Parathyroid adenoma (tissue), 2 donors: ENCODE data around the gene ERCC6.

Experiments
- H2AFZ ChIP-seq: fragments of 300-600 bp; sonication (generic); one replicate; pipeline ENCODE4 v1.7.0; 2017; ENCODE audit warnings: antibody characterized with exemption, mild to moderate bottlenecking
- H3K27ac ChIP-seq: fragments of 300-600 bp; sonication (generic); one replicate; pipeline ENCODE4 v1.7.0; 2017
- H3K27me3 ChIP-seq: fragments of 300-600 bp; sonication (generic); one replicate; pipeline ENCODE4 v1.7.0; 2017; ENCODE audit warnings: low read length; ENCODE audit not compliant: control insufficient read depth, insufficient read depth
- H3K36me3 ChIP-seq: fragments of 300-600 bp; sonication (generic); one replicate; pipeline ENCODE4 v1.7.0; 2017; ENCODE audit warnings: low read length; ENCODE audit not compliant: control insufficient read depth, insufficient read depth
- H3K4me1 ChIP-seq: fragments of 300-600 bp; sonication (generic); one replicate; pipeline ENCODE4 v1.7.0; 2017; ENCODE audit warnings: control low read depth
- H3K4me2 ChIP-seq: fragments of 300-600 bp; sonication (generic); one replicate; pipeline ENCODE4 v1.7.0; 2017; ENCODE audit warnings: low read length
- H3K4me3 ChIP-seq: fragments of 300-600 bp; sonication (generic); one replicate; pipeline ENCODE4 v1.7.0; 2017; ENCODE audit warnings: low read depth, low read length
- H3K79me2 ChIP-seq: fragments of 300-600 bp; sonication (generic); one replicate; pipeline ENCODE4 v1.7.0; 2017; ENCODE audit warnings: control low read depth
- H3K9ac ChIP-seq: fragments of 300-600 bp; sonication (generic); one replicate; pipeline ENCODE4 v1.7.0; 2017; ENCODE audit warnings: mild to moderate bottlenecking
- H3K9me3 ChIP-seq: fragments of 300-600 bp; sonication (generic); one replicate; pipeline ENCODE4 v1.7.0; 2017; ENCODE audit warnings: low read length; ENCODE audit not compliant: control insufficient read depth
- CTCF ChIP-seq: fragments of 300-600 bp; sonication (generic); IDR thresholded peaks from one replicate; pipeline ENCODE4 v1.7.0; 2017; ENCODE audit warnings: antibody characterized with exemption, mild to moderate bottlenecking
- donor health status: primary hyperparathyroidism.

The ERCC6 gene

DNA sequence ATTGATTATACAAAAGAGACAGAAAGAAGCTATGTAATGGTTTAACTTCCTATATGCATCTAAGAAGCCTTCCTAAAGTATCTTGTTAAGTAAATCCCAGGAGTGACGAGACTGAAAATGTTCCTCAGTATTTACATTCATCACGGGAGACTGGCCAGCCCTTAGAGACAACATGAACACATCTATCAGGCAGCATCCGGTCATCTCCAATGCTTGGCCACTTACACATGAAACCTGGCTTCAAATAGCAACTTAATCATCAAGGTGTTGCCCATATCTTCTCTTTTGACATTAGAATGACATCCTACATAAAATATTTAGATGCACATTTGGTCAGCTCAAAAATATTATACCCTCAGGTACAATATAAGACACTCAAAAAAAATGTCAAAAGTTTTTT, 33.8 kb downstream of the ERCC6 start:
- no peak overlapping the region for H3K4me3 ChIP-seq
- peaks cover 6% of the 10 kb centered on the region for H3K79me2 ChIP-seq
- no peaks in the 10 kb centered on the region for H3K4me1 ChIP-seq
- TF ChIP-seq CTCF: no peak
- H3K9me3 ChIP-seq: no peaks in the 10 kb centered on the region
- H3K36me3 ChIP-seq: no peaks in the 10 kb centered on the region
- H3K4me2 ChIP-seq: no peak overlapping the region
- H3K27me3 ChIP-seq: no peaks in the 10 kb centered on the region
- H3K9ac ChIP-seq: no peak overlapping the region
- no peak overlapping the region for H2AFZ ChIP-seq
- H3K27ac ChIP-seq: no peak overlapping the region

DNA sequence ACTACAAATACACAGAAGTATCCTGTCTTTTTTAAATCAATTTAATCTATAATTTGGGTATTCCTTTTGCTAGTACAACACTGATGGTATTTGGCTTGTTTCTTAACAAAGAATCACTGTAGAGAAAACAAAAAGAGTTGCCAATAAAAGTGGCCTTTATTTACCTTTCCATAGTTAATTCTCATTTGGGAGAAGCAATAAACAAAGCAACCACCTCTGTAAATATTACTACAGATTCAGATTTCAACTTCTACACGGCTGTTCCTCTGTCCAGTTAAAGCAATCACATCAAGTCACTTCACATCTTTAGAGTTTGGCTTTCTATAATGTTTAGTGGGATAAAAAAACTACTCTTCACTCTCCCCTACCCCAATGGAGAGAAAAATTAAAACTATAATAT, 34.4 kb downstream of the ERCC6 start:
- Histone ChIP-seq H3K36me3 (no peaks in the 10 kb centered on the region), H2AFZ (no peak overlapping the region), H3K27ac (no peak overlapping the region), H3K79me2 (peaks cover 6% of the 10 kb centered on the region), H3K9ac (no peak overlapping the region), H3K27me3 (no peaks in the 10 kb centered on the region), H3K4me3 (no peak overlapping the region), H3K4me2 (no peak overlapping the region), H3K4me1 (no peaks in the 10 kb centered on the region), H3K9me3 (no peaks in the 10 kb centered on the region)
- TF ChIP-seq CTCF: no peak

- no peak overlapping the region for H3K4me2 ChIP-seq
- no peak overlapping the region for H3K27ac ChIP-seq
- H3K4me3 ChIP-seq: no peak overlapping the region
- peaks cover 9% of the 10 kb centered on the region for H3K79me2 ChIP-seq
- H3K4me1 ChIP-seq: no peaks in the 10 kb centered on the region
- no peaks in the 10 kb centered on the region for H3K9me3 ChIP-seq
- H3K36me3 ChIP-seq: no peaks in the 10 kb centered on the region
- TF ChIP-seq CTCF: no peak
- no peak overlapping the region for H2AFZ ChIP-seq
- H3K9ac ChIP-seq: no peak overlapping the region
- H3K27me3 ChIP-seq: no peaks in the 10 kb centered on the region
Observed at GRCh38 chr10:49502358-49502757, 36.6 kb downstream of the ERCC6 start.

DNA sequence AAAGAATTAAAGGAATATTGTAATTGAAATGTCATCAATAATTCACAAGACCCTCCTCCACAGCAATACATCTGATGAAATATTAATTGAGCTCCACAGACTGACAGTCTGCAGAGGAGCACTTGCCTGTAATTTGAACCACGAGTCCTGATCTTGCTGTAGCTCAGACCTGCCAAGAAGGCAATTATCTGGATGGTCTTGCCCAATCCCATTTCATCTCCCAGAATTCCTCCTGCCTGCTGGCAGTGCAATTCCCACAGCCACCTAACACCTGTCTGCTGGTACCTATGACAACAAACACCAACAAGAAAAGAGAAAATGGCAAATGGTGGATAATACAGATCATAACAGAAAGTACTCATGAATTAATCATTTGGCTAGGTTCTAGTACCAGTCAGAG, 38.5 kb downstream of the ERCC6 start:
- Histone ChIP-seq H3K4me3 (no peak overlapping the region), H3K4me1 (no peaks in the 10 kb centered on the region), H3K9ac (no peak overlapping the region), H3K36me3 (no peaks in the 10 kb centered on the region), H3K79me2 (peaks cover 16% of the 10 kb centered on the region), H2AFZ (no peak overlapping the region), H3K9me3 (no peaks in the 10 kb centered on the region), H3K27ac (no peak overlapping the region), H3K27me3 (no peaks in the 10 kb centered on the region), H3K4me2 (no peak overlapping the region)
- no peak for TF ChIP-seq CTCF

DNA sequence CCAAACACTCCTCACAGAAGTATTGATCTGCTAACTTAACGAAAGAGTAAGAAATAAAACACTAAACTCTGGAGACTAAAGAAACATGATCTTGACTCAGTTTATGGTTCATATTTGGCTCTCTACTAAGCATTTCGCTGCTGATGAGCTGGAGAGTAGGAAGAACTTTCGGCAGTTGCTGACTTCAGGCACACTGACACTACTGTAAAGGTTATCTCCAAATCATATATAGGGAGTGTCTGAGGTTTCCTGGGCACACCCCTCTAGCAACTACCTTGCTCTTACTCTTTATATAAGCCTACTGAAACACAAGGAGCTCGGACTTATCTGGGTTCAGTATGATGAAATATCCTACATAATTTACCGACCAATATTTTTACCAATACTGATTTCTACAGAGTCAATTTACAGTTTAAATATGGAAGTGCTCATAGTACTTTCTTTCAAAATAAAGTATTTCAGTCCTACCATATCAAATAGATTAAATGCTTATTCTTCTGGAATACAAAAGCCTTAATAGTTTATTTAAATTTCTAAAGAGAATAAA, 39.5 kb downstream of the ERCC6 start:
- Histone ChIP-seq H3K9ac (no peak overlapping the region), H3K36me3 (no peaks in the 10 kb centered on the region), H3K27me3 (no peaks in the 10 kb centered on the region), H3K79me2 (peaks cover 23% of the 10 kb centered on the region), H3K4me3 (no peak overlapping the region), H2AFZ (no peak overlapping the region), H3K27ac (no peak overlapping the region), H3K4me1 (no peaks in the 10 kb centered on the region), H3K4me2 (no peak overlapping the region), H3K9me3 (no peaks in the 10 kb centered on the region)
- no peak for TF ChIP-seq CTCF
